Brain microvascular endothelial cell (primary cell): ENCODE data around the gene PLPPR3.
"Not testable (repeated sequence)": the region's sequence is repeated elsewhere in the genome, so short reads cannot be mapped to it uniquely, and the experiment has no call there.

Experiments
- DNase-seq: peaks from one replicate; pipeline ENCODE4 v3.0.0-alpha.2; 2020
- H3K27ac ChIP-seq: fragments of 250-450 bp; sonication (Bioruptor Pico); 2 replicates; pipeline ENCODE4 v1.5.1; 2020; ENCODE audit warnings: mild to moderate bottlenecking, moderate library complexity
- H3K27me3 ChIP-seq: fragments of 250-450 bp; sonication (Bioruptor Pico); replicated peaks from 2 replicates; pipeline ENCODE4 v1.5.1; 2020; ENCODE audit warnings: mild to moderate bottlenecking
- H3K36me3 ChIP-seq: fragments of 250-450 bp; sonication (Bioruptor Pico); replicated peaks from 2 replicates; pipeline ENCODE4 v1.5.1; 2020; ENCODE audit warnings: mild to moderate bottlenecking
- H3K4me3 ChIP-seq: 2 replicates; pipeline ENCODE4 v1.5.1; 2011; ENCODE audit warnings: low read depth, mild to moderate bottlenecking, control low read depth, low read length, moderate library complexity
- in situ Hi-C: cut with HindIII; loops from 2 replicates; pipeline ENCODE4 v1.10.0; 2017; ENCODE audit warnings: low sequenced_read_pairs, low pct_ligation_motif_present
- TF ChIP-seq, protein P1 (sequence below): IDR thresholded peaks from 2 replicates; pipeline ENCODE4 v1.5.1; 2011; ENCODE audit warnings: low read depth, mild to moderate bottlenecking, moderate library complexity, low read length, control low read depth, inconsistent platforms; ENCODE audit errors: missing control alignments

The PLPPR3 gene

GRCh38 chr19:855566-856120 is 33.9 kb upstream of the PLPPR3 start:
- Histone ChIP-seq H3K27ac (no peak overlapping the region), H3K4me3 (no peak overlapping the region), H3K36me3 (no peaks in the 10 kb centered on the region), H3K27me3 (peaks cover 2% of the 10 kb centered on the region)
- no peak for DNase-seq
- in situ Hi-C loops = no loop called here
- TF ChIP-seq, protein P1, sequence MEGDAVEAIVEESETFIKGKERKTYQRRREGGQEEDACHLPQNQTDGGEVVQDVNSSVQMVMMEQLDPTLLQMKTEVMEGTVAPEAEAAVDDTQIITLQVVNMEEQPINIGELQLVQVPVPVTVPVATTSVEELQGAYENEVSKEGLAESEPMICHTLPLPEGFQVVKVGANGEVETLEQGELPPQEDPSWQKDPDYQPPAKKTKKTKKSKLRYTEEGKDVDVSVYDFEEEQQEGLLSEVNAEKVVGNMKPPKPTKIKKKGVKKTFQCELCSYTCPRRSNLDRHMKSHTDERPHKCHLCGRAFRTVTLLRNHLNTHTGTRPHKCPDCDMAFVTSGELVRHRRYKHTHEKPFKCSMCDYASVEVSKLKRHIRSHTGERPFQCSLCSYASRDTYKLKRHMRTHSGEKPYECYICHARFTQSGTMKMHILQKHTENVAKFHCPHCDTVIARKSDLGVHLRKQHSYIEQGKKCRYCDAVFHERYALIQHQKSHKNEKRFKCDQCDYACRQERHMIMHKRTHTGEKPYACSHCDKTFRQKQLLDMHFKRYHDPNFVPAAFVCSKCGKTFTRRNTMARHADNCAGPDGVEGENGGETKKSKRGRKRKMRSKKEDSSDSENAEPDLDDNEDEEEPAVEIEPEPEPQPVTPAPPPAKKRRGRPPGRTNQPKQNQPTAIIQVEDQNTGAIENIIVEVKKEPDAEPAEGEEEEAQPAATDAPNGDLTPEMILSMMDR = no peak

- Histone ChIP-seq H3K36me3 (no peaks in the 10 kb centered on the region), H3K27me3 (no peaks in the 10 kb centered on the region), H3K27ac (no peak overlapping the region), H3K4me3 (no peak overlapping the region)
- DNase-seq = no peak
- in situ Hi-C loops = no loop called here
- TF ChIP-seq, protein P1 = no peak
Measured at GRCh38 chr19:855142-855541, 33.4 kb upstream of the PLPPR3 start.

- H3K4me3 ChIP-seq = no peak overlapping the region
- TF ChIP-seq, protein P1 = no peak
- no peaks in the 10 kb centered on the region for H3K27me3 ChIP-seq
- H3K36me3 ChIP-seq = no peaks in the 10 kb centered on the region
- in situ Hi-C loops = no loop called here
- no peak overlapping the region for H3K27ac ChIP-seq
- DNase-seq = no peak
Measured at GRCh38 chr19:854549-854948, 32.8 kb upstream of the PLPPR3 start.

GRCh38 chr19:853614-854220 is 32.0 kb upstream of the PLPPR3 start:
- H3K4me3 ChIP-seq, H3K27me3 ChIP-seq, DNase-seq, in situ Hi-C loops, H3K36me3 ChIP-seq, H3K27ac ChIP-seq: not testable (repeated sequence)

DNA sequence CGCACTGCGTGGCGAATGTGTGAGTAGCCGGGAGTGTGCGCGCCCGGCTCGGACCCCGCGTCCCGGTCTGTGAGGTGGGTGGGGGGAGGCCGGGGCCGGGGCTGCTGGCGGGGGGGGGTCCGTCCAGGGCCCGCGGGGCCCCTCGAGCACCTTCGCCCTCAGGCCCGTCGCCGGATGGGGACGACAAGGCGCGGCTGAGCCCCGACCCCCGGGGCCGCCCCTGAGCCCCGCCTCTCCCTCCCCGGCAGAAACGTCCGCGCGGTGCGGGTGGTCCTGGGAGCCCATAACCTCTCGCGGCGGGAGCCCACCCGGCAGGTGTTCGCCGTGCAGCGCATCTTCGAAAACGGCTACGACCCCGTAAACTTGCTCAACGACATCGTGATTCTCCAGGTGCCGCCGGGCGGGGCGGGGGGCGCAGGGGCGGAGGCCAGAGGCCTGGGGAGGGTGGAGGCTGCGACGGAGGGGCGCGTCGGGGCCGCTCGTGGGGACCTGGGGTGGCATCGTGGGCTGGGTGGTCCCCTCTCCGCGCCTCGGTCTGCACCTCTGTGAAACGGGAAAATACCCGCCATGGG is 31.3 kb upstream of the PLPPR3 start:
- in situ Hi-C loops = no loop called here
- no peak overlapping the region for H3K4me3 ChIP-seq
- peaks cover 2% of the 10 kb centered on the region for H3K27me3 ChIP-seq
- TF ChIP-seq, protein P1 = no peak
- no peak for DNase-seq
- H3K36me3 ChIP-seq = no peaks in the 10 kb centered on the region
- no peak overlapping the region for H3K27ac ChIP-seq

- no peak for DNase-seq
- Histone ChIP-seq H3K4me3 (no peak within 1 kb of the TSS), H3K27ac (no peak within 1 kb of the TSS), H3K27me3 (peaks cover 8% of the 10 kb centered on the region), H3K36me3 (no peaks in the 10 kb centered on the region)
- TF ChIP-seq, protein P1 = no peak
- in situ Hi-C loops = no loop called here
Measured at GRCh38 chr19:852136-853013, 30.6 kb upstream of the PLPPR3 start, which contains the start of gene ELANE. ELANE (plus strand) TSS chr19:852303; CDS start chr19:852329, 26 bp downstream.
